Psoas muscle (tissue), 8 donors: ENCODE measurements around the gene ZBTB16. TPM values are rescaled to one million over a fixed set of nuclear protein-coding genes. Genes with fewer than 3 reads are reported as not detected.

Source experiments
- ATAC-seq, 4 donors: fragments of 200-7000 bp; cut with Tn5 transposase; one replicate each; pipeline ENCODE4 v1.9.1; 2020; ENCODE audit warnings: moderate library complexity in 3 of 4, mild to moderate bottlenecking in 2 of 4
- DNase-seq, 2 donors: peaks; one replicate each; pipeline ENCODE4 v3.0.0-alpha.2; 2020
- H3K27ac ChIP-seq: fragments of 200-600 bp; one replicate; pipeline ENCODE4 v1.8.0; 2022
- H3K27me3 ChIP-seq, 3 donors: fragments of 200-600 bp in 1 of 3; one replicate each; pipeline versions ENCODE4 v1.6.1 to v1.8.0; 2013 to 2022; ENCODE audit warnings: low read length in 2 of 3, mild to moderate bottlenecking in 2 of 3, moderate library complexity in 1 of 3; ENCODE audit not compliant: insufficient read depth in 3 of 3
- H3K36me3 ChIP-seq, 2 donors: fragments of 200-600 bp in 1 of 2; one replicate each; pipeline versions ENCODE4 v1.6.1 to v1.8.0; 2013 to 2022; ENCODE audit warnings: low read depth in 1 of 2, mild to moderate bottlenecking in 1 of 2, moderate library complexity in 1 of 2; ENCODE audit not compliant: insufficient read depth in 1 of 2
- H3K4me1 ChIP-seq: fragments of 200-600 bp; one replicate; pipeline ENCODE4 v1.8.0; 2022
- H3K4me3 ChIP-seq: fragments of 200-600 bp; one replicate; pipeline ENCODE4 v1.8.0; 2022; ENCODE audit warnings: mild to moderate bottlenecking
- H3K9me3 ChIP-seq: fragments of 200-600 bp; one replicate; pipeline ENCODE4 v1.8.0; 2022
- CTCF ChIP-seq: fragments of 200-600 bp; IDR thresholded peaks from one replicate; pipeline ENCODE4 v1.8.0; 2022; ENCODE audit warnings: antibody characterized with exemption
- WGBS, 3 donors: extraction: QIAGEN DNeasy Blood & Tissue Kit; methylation state at CpG; one replicate each; pipeline versions ENCODE4 v1.1.6 to v1.1.7; 2013; 5-methylcytosine and 5-hydroxymethylcytosine counted together
- intact Hi-C, 2 donors: fragments of 100-400 bp; cut with DNase I; formaldehyde crosslinking; loops; one replicate each; pipeline versions ENCODE4 v1.11.0 to v1.14.2; 2022
- polyA plus RNA-seq, 3 donors: library from polyadenylated mRNA; stranded (reverse); fragments of 200-250 nt; gene quantifications; one replicate each; pipeline ENCODE4 v1.2.3, GENCODE V29; 2013
- total RNA-seq, 4 donors: library from RNA; stranded (reverse); fragmentation: NEBNext Ultra II Directional in 2 of 4; extraction: Animal tissue kit (Norgen Biotek cat#: 25700) in 2 of 4; gene quantifications; one replicate each; pipeline versions ENCODE4 v1.2.1 to v1.2.4, GENCODE V29; 2021 to 2023
- donor health status: healthy with polysubstance abuse.
- donor health status: DM: no; HTN: no; CAD: no; lungs with moderate emphysema.
- donor health status: Bipolar disorder and iron deficiency.
- donor health status: healthy.
- donor health status: DM: yes; HTN: yes; CAD: no.
- donor health status: DM: no; HTN: no; CAD: no.
- donor health status: DM: no; HTN: no; CAD: no.
- donor health status: DM: yes; HTN: yes; CAD: no.

Gene ZBTB16
- total and polyA plus RNA-seq, 7 donors, result 11.7 to 299 (median 89.8) TPM

DNA sequence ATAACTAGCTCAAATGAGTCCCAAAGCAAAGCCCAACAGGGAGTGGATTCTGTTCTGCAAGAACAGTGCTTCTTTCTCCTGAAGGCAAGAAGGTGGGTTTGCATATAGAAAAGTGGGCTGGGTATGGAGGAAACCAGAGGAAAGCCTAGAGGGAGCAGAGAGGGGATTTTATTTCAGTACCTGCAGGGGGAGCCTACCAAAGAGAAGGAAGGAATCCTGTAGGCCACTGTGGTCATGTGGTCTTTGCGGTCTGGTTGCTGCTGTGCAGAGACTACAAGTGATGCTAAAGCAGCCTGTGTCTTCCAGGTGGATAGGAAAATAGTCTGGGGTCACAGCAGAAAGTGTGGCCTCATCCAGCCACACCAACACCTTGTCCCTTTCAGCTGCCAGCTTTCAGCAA, 33.2 kb upstream of the ZBTB16 start:
- no peaks in the 10 kb centered on the region for H3K4me1 ChIP-seq
- no peaks in the 10 kb centered on the region for H3K27me3 ChIP-seq
- no peaks in the 10 kb centered on the region for H3K36me3 ChIP-seq
- H3K9me3 ChIP-seq, result no peaks in the 10 kb centered on the region
- no peak for DNase-seq
- H3K4me3 ChIP-seq, result no peak overlapping the region
- ATAC-seq, result no peak
- no peak overlapping the region for H3K27ac ChIP-seq
- intact Hi-C loops, result no loop called here
- no peak for TF ChIP-seq CTCF
- WGBS, 3 donors, result 41 to 66% (median 53%) methylated on average over 1 of the region's 1 CpG

DNA sequence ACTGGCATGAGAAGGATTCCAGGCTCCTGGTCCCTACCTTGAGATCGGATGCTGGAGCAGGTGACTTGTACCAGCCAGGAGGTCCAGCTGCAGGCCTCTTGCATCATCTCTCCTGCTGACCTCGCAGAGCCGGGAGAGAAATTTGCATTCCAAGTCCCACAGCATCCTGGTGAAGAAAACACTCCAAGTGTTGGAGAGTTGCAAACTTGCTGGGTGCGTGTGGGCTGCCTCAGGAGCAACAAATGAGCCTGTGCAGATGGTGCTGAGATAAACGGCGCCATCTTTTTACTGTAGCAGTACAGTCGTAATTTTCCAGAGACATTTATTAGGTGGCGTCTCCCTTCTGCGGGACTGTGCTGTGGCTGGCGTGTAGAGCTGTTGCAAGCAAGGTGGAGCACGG, 32.1 kb upstream of the ZBTB16 start:
- DNase-seq (no peak), ATAC-seq (no peak)
- intact Hi-C loops, result no loop called here
- no peaks in the 10 kb centered on the region for H3K9me3 ChIP-seq
- no peak for TF ChIP-seq CTCF
- H3K27ac ChIP-seq, result no peak overlapping the region
- 77 to 85% (median 81%) methylated on average over 11 of the region's 11 CpGs for WGBS, 3 donors
- H3K36me3 ChIP-seq, result no peaks in the 10 kb centered on the region
- no peaks in the 10 kb centered on the region for H3K4me1 ChIP-seq
- no peaks in the 10 kb centered on the region for H3K27me3 ChIP-seq
- H3K4me3 ChIP-seq, result no peak overlapping the region

- TF ChIP-seq CTCF, result peak; percentile 17
Observed at GRCh38 chr11:114027926-114028325, 31.6 kb upstream of the ZBTB16 start.

DNA sequence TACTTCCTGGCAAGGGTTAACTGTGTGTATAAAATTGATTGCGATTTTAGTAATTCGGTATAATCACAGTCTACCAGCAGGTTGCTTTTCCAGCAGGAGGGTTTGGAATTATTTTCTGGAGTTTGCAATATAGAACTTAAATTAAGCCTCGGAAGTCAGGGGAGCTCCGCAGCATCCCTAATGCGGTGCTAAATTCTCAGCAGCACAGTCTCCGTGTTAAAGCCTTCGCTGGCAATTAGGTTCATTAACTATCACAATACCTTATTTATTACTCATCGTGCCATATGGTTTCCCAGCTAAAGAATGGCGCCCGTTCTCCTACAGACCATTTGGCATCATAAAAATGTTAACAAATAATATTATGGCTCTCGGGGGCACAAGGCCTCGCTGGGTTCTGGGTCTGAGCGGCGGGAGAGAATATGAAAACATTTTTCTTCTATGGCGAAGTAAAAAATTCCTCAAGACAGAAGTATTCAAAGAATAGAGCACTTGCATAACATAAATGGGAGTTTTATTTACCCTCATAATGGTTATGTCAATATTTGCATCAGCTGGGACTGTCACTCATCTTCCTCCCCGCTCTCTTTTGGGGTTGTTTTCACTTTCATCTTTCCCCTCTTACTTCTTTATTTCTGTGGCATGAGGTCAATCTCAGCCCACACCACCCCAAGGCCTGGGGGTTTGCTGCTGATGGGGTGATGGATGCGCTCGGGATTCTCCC, 28.1 kb upstream of the ZBTB16 start:
- H3K27ac ChIP-seq, result no peak overlapping the region
- DNase-seq (no peak), ATAC-seq (no peak)
- intact Hi-C loops, result loop anchor here (5.0 kb wide), 2 partner anchors 144 to 231 kb away; no protein-coding TSS in a partner anchor
- no peaks in the 10 kb centered on the region for H3K36me3 ChIP-seq
- TF ChIP-seq CTCF, result no peak
- no peaks in the 10 kb centered on the region for H3K27me3 ChIP-seq
- peaks cover 11% of the 10 kb centered on the region for H3K4me1 ChIP-seq
- H3K9me3 ChIP-seq, result no peaks in the 10 kb centered on the region
- H3K4me3 ChIP-seq, result no peak overlapping the region
- 69 to 79% (median 70%) methylated on average over 18 of the region's 18 CpGs for WGBS, 3 donors

More at GRCh38 chr11:114027926-114028325, 31.6 kb upstream of the ZBTB16 start:
- H3K4me3 ChIP-seq, result no peak overlapping the region
- no peaks in the 10 kb centered on the region for H3K9me3 ChIP-seq
- no peaks in the 10 kb centered on the region for H3K4me1 ChIP-seq
- 47 to 63% (median 53%) methylated on average over 4 of the region's 4 CpGs for WGBS, 3 donors
- no peak overlapping the region for H3K27ac ChIP-seq
- H3K36me3 ChIP-seq, result no peaks in the 10 kb centered on the region
- H3K27me3 ChIP-seq, result no peaks in the 10 kb centered on the region
- ATAC-seq, result peak; percentile 42 to 70 (median 56)
- no peak for DNase-seq
- intact Hi-C loops, result no loop called here

DNA sequence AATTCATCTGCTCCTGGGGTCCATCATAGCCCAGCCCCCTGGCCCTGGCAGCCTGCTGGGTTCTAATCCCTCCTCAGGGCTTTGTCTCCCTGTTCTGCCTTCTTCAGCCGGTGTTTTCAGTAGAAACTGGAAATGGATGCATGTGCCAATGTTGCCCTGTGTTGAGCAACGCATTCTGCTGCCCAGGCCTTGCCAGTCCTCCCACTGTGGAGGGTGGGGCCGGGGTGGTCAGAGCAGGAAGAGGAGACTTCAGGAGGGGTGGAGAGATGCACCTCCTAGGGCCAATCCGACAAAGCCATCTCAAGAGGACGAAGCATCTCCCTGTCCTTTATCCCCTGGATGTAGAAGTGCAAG, 27.6 kb upstream of the ZBTB16 start:
- no peaks in the 10 kb centered on the region for H3K36me3 ChIP-seq
- intact Hi-C loops, result loop anchor here (5.0 kb wide), 2 partner anchors 145 to 230 kb away; no protein-coding TSS in a partner anchor
- no peak for ATAC-seq
- TF ChIP-seq CTCF, result no peak
- no peaks in the 10 kb centered on the region for H3K9me3 ChIP-seq
- H3K4me1 ChIP-seq, result peaks cover 16% of the 10 kb centered on the region
- H3K27ac ChIP-seq, result no peak overlapping the region
- no peaks in the 10 kb centered on the region for H3K27me3 ChIP-seq
- no peak for DNase-seq
- WGBS, 3 donors, result 70 to 76% (median 73%) methylated on average over 5 of the region's 5 CpGs
- no peak overlapping the region for H3K4me3 ChIP-seq
